WERI-Rb-1 (cell line): Measurements from ENCODE around the gene HSPB2.
"Not testable (repeated sequence)": the region's sequence is repeated elsewhere in the genome, so short reads cannot be mapped to it uniquely, and the experiment has no call there.

Experiments
- DNase-seq: peaks from one replicate; pipeline ENCODE4 v3.0.0-alpha.2; 2020
- H3K27ac ChIP-seq: fragments of 250-450 bp; sonication (Bioruptor Pico); 2 replicates; pipeline ENCODE4 v1.5.1; 2020; ENCODE audit warnings: mild to moderate bottlenecking, moderate library complexity
- H3K27me3 ChIP-seq: fragments of 250-450 bp; sonication (Bioruptor Pico); 2 replicates; pipeline ENCODE4 v1.5.1; 2021; ENCODE audit warnings: mild to moderate bottlenecking, low read depth, moderate library complexity; ENCODE audit not compliant: insufficient read depth, severe bottlenecking
- H3K36me3 ChIP-seq: fragments of 250-450 bp; sonication (Bioruptor Pico); 2 replicates; pipeline ENCODE4 v1.5.1; 2020; ENCODE audit warnings: mild to moderate bottlenecking, moderate library complexity
- H3K4me3 ChIP-seq: 2 replicates; pipeline ENCODE4 v1.5.1; 2011; ENCODE audit warnings: low read depth, mild to moderate bottlenecking, control low read depth, low read length
- H3K9me3 ChIP-seq: fragments of 250-450 bp; sonication (Bioruptor Pico); 2 replicates; pipeline ENCODE4 v1.5.1; 2021; ENCODE audit warnings: mild to moderate bottlenecking, moderate library complexity; ENCODE audit not compliant: severe bottlenecking
- TF ChIP-seq, protein P1 (sequence below): IDR thresholded peaks from 2 replicates; pipeline ENCODE4 v1.5.1; 2011; ENCODE audit warnings: low read depth, mild to moderate bottlenecking, control low read depth, inconsistent platforms, low read length

The HSPB2 gene

DNA sequence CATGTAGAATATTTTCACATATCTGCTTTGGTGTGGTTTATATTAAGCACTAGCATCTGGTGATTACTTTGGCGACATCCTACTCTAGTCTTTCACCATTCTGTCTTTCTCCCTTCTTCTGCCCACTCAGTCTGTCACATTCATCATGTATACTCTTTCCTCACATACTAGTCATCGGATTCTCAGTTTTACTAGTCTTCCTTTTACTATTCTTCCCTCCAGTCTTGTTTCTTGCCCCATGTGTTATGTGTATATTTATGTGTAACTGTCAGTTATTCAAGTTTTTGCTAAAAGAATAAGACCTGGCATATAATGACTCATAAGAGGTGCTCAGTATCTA lies 20.0 kb downstream of the HSPB2 start:
- TF ChIP-seq, protein P1, sequence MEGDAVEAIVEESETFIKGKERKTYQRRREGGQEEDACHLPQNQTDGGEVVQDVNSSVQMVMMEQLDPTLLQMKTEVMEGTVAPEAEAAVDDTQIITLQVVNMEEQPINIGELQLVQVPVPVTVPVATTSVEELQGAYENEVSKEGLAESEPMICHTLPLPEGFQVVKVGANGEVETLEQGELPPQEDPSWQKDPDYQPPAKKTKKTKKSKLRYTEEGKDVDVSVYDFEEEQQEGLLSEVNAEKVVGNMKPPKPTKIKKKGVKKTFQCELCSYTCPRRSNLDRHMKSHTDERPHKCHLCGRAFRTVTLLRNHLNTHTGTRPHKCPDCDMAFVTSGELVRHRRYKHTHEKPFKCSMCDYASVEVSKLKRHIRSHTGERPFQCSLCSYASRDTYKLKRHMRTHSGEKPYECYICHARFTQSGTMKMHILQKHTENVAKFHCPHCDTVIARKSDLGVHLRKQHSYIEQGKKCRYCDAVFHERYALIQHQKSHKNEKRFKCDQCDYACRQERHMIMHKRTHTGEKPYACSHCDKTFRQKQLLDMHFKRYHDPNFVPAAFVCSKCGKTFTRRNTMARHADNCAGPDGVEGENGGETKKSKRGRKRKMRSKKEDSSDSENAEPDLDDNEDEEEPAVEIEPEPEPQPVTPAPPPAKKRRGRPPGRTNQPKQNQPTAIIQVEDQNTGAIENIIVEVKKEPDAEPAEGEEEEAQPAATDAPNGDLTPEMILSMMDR: no peak
- H3K27me3 ChIP-seq: no peaks in the 10 kb centered on the region
- no peaks in the 10 kb centered on the region for H3K36me3 ChIP-seq
- DNase-seq: no peak
- H3K4me3 ChIP-seq: no peak overlapping the region
- no peaks in the 10 kb centered on the region for H3K9me3 ChIP-seq
- no peak overlapping the region for H3K27ac ChIP-seq

DNA sequence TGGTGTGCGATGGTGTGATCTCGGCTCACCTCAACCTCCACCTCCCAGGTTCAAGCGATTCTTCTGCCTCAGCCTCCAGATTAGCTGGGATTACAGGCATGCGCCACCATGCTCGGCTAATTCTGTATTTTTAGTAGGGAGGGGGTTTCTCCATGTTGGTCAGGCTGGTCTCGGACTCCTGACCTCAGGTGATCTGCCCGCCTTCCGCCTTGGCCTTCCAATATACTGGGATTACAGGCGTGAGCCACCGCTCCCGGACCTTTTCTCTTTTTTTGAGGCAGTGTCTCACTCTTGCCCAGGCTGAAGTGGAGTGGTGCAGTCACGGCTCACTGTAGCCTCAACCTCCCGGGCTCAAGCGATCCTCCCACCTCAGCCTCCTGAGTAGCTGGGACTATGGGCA lies 20.6 kb downstream of the HSPB2 start:
- H3K36me3 ChIP-seq, H3K27ac ChIP-seq, H3K4me3 ChIP-seq, H3K9me3 ChIP-seq, DNase-seq, H3K27me3 ChIP-seq: not testable (repeated sequence)

DNA sequence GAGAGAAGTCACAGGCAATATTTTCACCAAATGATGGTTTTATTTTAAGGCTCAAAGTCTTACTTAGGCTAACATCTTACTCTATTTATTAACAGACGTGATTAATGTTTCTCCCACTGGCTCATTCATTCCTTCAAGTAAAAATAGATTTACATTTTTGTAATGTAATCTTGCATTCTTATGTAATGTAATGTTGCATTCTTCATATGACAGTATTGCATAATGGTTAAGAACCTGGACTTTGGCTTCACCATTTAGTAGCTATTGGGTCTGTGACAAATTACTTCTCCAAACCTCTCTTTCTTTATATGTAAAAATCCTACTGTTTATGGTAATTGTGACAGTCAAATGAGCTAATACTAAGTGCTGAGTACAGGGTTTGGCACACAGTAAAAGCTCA lies 21.3 kb downstream of the HSPB2 start:
- Histone ChIP-seq H3K27me3 (no peaks in the 10 kb centered on the region), H3K36me3 (peaks cover 4% of the 10 kb centered on the region; the same call in 1 of the 2 replicates), H3K4me3 (no peak overlapping the region), H3K9me3 (no peaks in the 10 kb centered on the region), H3K27ac (no peak overlapping the region)
- DNase-seq: no peak
- TF ChIP-seq, protein P1: no peak

DNA sequence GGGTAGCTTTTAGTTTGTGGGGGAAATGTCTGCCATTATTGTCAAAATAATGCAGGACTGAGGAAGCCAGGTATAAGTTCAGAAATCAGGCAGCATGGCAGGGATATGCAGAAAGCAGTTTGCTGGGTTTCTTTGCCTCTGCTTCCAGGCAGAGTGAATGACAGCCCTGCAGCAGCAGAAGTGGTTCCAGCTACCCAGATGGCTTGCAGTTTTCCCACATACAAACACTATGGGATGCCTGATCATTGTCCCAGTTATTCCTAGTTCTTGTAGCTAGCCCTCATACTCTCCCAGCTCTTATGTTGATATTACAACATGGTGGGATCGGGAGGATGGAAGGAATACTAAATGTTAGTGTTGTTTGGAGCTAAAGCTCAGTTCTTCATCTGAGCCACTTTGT lies 21.8 kb downstream of the HSPB2 start:
- DNase-seq: no peak
- TF ChIP-seq, protein P1: no peak

DNA sequence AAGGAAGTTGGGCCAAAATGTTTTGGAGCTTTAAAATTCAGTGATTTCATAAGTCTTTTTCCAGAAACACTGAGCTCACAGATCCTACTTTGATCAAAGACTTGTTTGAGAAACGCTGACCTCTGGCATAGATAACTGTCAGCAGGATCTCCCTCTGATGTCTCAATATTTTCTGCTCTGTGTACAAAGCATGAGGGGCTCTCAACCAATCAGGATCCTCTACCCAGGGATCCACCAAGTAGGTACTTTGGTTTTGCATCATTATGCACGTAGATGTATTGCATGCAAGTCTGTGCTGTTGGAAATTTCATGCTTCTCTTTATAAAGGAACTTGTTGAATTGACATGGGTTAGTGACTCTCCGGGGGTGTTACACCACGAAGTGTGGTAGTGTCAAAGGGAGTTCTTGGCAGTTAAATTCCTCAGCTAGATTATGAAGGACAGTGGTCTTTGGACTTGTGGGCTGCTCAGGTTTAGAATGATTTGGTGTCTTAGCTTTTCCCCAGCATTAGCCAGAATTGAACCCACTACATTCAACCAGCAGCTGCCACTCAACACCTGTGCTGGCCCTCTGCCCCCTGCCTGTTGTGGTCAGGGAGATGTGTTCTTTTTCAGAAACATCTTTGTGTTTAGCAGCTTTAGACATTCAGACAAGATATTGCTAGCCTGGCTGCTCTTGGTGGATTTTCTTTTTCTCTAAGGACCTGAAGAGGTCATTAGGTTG lies 22.9 kb downstream of the HSPB2 start:
- H3K27me3 ChIP-seq: no peaks in the 10 kb centered on the region
- peaks cover 9% of the 10 kb centered on the region; the same call in 1 of the 2 replicates for H3K36me3 ChIP-seq
- peak overlapping the region; percentile 64 for H3K4me3 ChIP-seq
- DNase-seq: peak; percentile 39
- peak overlapping the region; percentile 65 for H3K27ac ChIP-seq
- TF ChIP-seq, protein P1: no peak
- H3K9me3 ChIP-seq: no peaks in the 10 kb centered on the region

More for the DNA sequence above, 21.8 kb downstream of the HSPB2 start:
- no peaks in the 10 kb centered on the region for H3K9me3 ChIP-seq
- no peak overlapping the region for H3K4me3 ChIP-seq
- no peaks in the 10 kb centered on the region for H3K27me3 ChIP-seq
- H3K36me3 ChIP-seq: peaks cover 8% of the 10 kb centered on the region; the same call in 1 of the 2 replicates
- H3K27ac ChIP-seq: no peak overlapping the region

DNA sequence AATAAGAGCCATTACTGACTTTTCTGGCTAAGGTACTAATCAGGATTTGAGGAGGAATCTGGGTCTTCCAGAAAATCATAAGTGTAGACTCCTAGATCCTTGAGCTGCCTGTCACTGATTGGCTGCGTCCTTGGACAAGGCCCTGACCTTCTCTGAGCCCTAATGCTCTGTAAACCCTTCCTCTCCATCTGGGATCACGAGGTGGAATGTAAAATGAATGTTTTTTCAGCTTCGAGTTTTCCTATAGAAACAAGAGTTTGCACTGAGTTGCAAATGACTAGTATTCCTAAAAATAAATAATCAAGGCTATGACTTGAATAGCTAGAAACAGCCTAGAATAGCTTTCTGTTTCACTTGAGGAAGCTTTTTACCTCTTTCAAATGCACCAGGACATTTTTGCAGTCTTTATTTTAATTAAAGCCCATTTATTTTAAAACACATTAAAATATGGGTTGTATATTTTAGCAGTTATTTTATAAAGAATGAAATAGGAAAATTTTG lies 23.6 kb downstream of the HSPB2 start:
- Histone ChIP-seq H3K9me3 (no peaks in the 10 kb centered on the region), H3K4me3 (peak overlapping the region; percentile 64), H3K36me3 (peaks cover 9% of the 10 kb centered on the region; the same call in 1 of the 2 replicates), H3K27ac (peak overlapping the region; percentile 65), H3K27me3 (no peaks in the 10 kb centered on the region)
- peak; percentile 60 for DNase-seq
- TF ChIP-seq, protein P1: no peak
